ENCODE data around the gene CLIP3.

Gene CLIP3

DNA sequence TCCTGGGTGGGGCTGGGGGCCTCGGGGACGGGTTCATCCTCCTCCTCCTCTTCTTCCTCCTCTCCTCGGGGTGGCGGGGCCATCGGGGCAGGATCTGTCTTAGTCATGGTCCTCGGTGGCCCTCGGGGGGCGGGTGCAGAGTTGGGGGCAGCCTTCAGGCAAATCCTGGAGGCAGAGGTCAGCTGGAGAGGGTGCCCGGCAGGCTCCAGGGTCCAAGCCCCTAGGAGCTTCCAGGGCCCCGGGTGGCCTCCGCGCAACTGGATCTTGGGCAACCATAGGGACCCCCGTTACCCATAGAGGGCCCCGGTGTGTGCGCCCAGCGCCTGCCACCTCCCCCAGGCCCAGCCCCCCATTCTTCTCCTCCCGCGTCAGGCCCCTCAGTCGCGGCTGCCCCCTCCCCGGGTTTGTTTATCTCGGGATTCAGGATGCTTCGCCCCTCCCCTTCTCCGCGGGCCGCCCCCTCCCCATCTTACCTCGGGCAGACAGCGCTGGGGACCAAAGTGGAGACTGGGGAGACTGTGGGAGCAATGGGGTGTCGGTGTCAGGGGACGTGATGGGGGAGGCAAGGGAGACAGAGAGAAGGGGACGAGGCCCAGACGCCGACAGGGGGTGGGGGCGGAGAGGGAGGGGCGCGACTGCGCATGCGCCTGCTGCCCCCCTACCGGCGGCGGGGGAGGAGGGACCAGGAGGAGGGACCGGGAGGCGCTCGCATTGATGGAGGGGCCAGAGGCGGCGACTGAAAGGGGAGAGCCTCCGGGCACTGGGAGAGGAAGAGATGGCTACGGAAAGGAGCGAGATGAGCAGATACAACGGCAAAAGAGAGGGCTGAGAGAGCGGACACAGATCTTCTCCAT lies at the start of gene CLIP3:
Gene CLIP3 (minus strand): TSS at position 623 of the 854 bp plus-strand sequence. CDS start 516 bp downstream, at position 107.
- no peak within 1 kb of the TSS for H3K27ac ChIP-seq
- TF ChIP-seq, protein P1, sequence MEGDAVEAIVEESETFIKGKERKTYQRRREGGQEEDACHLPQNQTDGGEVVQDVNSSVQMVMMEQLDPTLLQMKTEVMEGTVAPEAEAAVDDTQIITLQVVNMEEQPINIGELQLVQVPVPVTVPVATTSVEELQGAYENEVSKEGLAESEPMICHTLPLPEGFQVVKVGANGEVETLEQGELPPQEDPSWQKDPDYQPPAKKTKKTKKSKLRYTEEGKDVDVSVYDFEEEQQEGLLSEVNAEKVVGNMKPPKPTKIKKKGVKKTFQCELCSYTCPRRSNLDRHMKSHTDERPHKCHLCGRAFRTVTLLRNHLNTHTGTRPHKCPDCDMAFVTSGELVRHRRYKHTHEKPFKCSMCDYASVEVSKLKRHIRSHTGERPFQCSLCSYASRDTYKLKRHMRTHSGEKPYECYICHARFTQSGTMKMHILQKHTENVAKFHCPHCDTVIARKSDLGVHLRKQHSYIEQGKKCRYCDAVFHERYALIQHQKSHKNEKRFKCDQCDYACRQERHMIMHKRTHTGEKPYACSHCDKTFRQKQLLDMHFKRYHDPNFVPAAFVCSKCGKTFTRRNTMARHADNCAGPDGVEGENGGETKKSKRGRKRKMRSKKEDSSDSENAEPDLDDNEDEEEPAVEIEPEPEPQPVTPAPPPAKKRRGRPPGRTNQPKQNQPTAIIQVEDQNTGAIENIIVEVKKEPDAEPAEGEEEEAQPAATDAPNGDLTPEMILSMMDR (conservative IDR thresholded peaks at IDR 0.05): no peak

DNA sequence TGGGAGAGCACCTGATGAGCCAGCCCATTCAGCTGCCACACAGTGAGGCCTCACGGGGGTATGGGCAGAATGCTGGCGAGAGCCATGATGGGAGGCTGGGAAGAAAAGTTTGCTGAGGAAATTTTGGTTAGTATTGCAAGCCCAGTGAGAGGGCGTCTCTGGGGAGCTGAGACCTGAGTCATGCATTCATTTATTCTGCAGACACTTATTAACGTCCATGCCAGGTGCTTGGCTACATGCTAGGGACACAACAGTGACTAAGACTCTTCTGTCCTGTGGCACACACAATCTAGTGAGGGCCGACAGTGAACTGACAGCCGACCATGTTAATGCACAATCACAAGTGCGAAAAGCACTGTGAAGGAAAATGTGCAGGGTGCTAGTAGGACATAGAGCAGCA lies 49.2 kb upstream of the CLIP3 start:
- TF ChIP-seq, protein P1 (conservative IDR thresholded peaks at IDR 0.05): no peak
- peak overlapping the region; percentile 50 for H3K27ac ChIP-seq

DNA sequence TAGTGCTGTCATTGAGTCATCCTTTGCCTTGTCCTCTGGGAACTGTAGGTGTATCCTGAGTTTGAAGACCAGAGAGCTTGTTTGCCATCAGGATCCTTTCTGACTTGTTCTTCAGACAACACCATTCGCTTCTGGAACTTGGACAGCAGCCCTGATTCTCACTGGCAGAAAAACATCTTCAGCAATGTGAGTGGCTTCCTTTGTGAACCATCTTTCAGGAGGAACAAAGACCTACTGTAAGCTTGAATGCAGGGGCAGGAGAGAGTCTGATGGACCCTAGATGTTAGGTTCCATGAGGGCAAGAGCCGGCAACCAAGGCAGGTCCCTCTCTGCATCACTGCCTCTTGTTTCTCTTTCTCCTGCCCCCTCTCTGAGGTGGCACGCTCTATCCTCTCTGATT lies 48.7 kb upstream of the CLIP3 start:
- TF ChIP-seq, protein P1 (conservative IDR thresholded peaks at IDR 0.05): no peak
- peak overlapping the region; percentile 50 for H3K27ac ChIP-seq

GRCh38 chr19:36079389-36079945 lies 46.8 kb upstream of the CLIP3 start:
- TF ChIP-seq, protein P1 (conservative IDR thresholded peaks at IDR 0.05): no peak
- H3K27ac ChIP-seq: peak overlapping the region; percentile 50; the same call in 1 of the 2 replicates

- peak overlapping the region; percentile 89; the same call in 1 of the 2 replicates for H3K27ac ChIP-seq
- TF ChIP-seq, protein P1 (conservative IDR thresholded peaks at IDR 0.05): no peak
Observed at GRCh38 chr19:36073121-36073876, 40.6 kb upstream of the CLIP3 start.

DNA sequence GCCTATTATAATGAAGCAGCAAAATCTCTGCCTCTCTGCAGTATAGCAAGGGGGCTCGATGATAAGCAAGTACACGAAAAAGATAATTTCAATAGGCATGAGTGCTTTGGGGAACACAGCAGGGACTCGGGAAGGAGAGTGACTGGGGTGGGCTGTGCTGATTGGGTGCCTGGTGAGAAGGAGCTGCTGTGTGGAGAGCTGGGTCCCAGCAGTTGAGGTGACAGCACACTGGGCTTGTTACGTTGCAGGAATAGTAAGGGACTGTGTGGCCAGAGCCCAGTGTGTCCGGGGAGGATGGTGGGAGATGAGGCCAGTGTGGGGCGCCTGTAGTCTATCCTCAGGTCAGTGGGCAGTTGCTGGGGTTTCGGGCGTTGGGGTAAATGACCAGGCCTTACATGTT lies 39.4 kb upstream of the CLIP3 start:
- peak overlapping the region; percentile 89 for H3K27ac ChIP-seq
- TF ChIP-seq, protein P1 (conservative IDR thresholded peaks at IDR 0.05): no peak

- peak overlapping the region; percentile 89; the same call in 1 of the 2 replicates for H3K27ac ChIP-seq
Observed at GRCh38 chr19:36068810-36069499, 36.3 kb upstream of the CLIP3 start.

Measured in VCaP (cell line).